ENCODE data around the gene MYPN. TPM values are rescaled to one million over a fixed set of nuclear protein-coding genes. Genes with fewer than 3 reads are reported as not detected.

MYPN gene
- total RNA-seq, 1 experiment from 2014 or later = not detected

DNA sequence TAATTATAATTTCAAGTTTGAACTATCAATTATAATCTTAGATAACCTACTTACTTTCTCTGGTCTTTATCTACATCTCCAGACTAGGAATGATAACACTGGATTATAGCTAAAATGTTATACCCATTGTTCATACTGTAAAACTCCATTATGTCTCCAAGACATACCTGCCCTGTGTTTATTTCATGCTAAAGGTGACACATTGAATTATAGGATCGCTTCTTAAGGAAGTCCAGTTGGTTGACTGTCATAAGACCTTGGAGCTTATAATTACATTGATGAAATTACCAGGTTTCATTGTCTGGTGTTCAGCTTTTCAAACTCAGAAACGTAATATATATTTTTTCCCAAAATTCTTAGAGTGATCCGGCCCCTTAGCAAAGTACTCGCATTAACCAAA, 18.7 kb upstream of the MYPN start:
- Histone ChIP-seq H4K91ac (ENCODE audit: insufficient read length, low read depth, low read length) (no peak overlapping the region), H3K4ac (ENCODE audit: low read depth, low read length) (no peak overlapping the region), H4K8ac (replicated peaks; ENCODE audit: insufficient read length, low read depth, low read length) (no peak overlapping the region), H3K27ac (ENCODE audit: insufficient read length, low read depth, low read length) (no peak overlapping the region), H3K79me2 (ENCODE audit: insufficient read depth, low read length) (no peaks in the 10 kb centered on the region), H3K56ac (ENCODE audit: insufficient read length, low read depth, low read length) (no peak overlapping the region), H4K5ac (ENCODE audit: insufficient read length, low read depth, low read length) (no peak overlapping the region), H2AFZ (ENCODE audit: low read length) (no peak overlapping the region), H3K27me3 (ENCODE audit: insufficient read depth, low read length) (no peaks in the 10 kb centered on the region), H2BK12ac (ENCODE audit: insufficient read length, low read depth, low read length) (no peak overlapping the region), H3K4me2 (ENCODE audit: insufficient read depth, insufficient read length, low read length) (no peak overlapping the region), H2AK5ac (ENCODE audit: insufficient read length, low read length) (no peak overlapping the region), H3K9me3 (ENCODE audit: control insufficient read depth, low read depth, low read length) (no peaks in the 10 kb centered on the region), H2BK120ac (ENCODE audit: low read depth, low read length, poor library complexity, severe bottlenecking) (no peak overlapping the region), H3K23ac (ENCODE audit: insufficient read length, low read depth, low read length) (no peak overlapping the region), H3K79me1 (ENCODE audit: insufficient read depth, low read depth, low read length, poor library complexity, severe bottlenecking) (no peaks in the 10 kb centered on the region), H3K9ac (ENCODE audit: extremely low read depth, insufficient read length, low read length) (no peak overlapping the region), H3T11ph (ENCODE audit: low read length) (no peak overlapping the region), H2BK20ac (ENCODE audit: low read depth, low read length, poor library complexity, severe bottlenecking) (no peak overlapping the region), H3K18ac (ENCODE audit: insufficient read length, low read depth, low read length) (no peak overlapping the region), H2BK5ac (ENCODE audit: insufficient read length, low read length) (no peak overlapping the region), H4K20me1 (ENCODE audit: control insufficient read depth, insufficient read depth, insufficient read length) (no peaks in the 10 kb centered on the region), H3K14ac (ENCODE audit: insufficient read depth, low read length) (no peak overlapping the region), H3K23me2 (ENCODE audit: insufficient read length, low read depth, low read length, poor library complexity, severe bottlenecking) (no peaks in the 10 kb centered on the region), H3K4me1 (ENCODE audit: insufficient read depth, low read length) (peaks cover 3% of the 10 kb centered on the region; the same call in 1 of the 2 replicates), H2BK15ac (ENCODE audit: low read depth, low read length) (no peak overlapping the region)
- H3K4me1 Mint-ChIP-seq = peaks cover 16 to 19% of the 10 kb centered on the region in 2 experiments
- H3K27ac Mint-ChIP-seq = no peak overlapping the region
- TF ChIP-seq, protein P1, sequence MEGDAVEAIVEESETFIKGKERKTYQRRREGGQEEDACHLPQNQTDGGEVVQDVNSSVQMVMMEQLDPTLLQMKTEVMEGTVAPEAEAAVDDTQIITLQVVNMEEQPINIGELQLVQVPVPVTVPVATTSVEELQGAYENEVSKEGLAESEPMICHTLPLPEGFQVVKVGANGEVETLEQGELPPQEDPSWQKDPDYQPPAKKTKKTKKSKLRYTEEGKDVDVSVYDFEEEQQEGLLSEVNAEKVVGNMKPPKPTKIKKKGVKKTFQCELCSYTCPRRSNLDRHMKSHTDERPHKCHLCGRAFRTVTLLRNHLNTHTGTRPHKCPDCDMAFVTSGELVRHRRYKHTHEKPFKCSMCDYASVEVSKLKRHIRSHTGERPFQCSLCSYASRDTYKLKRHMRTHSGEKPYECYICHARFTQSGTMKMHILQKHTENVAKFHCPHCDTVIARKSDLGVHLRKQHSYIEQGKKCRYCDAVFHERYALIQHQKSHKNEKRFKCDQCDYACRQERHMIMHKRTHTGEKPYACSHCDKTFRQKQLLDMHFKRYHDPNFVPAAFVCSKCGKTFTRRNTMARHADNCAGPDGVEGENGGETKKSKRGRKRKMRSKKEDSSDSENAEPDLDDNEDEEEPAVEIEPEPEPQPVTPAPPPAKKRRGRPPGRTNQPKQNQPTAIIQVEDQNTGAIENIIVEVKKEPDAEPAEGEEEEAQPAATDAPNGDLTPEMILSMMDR (conservative IDR thresholded peaks at IDR 0.05) = no peak
- WGBS (ENCODE audit: extremely low coverage, insufficient read length, low lambda C conversion rate) = no CpG with 5 or more reads among the region's 4 CpGs
- H3K36me3 Mint-ChIP-seq (ENCODE audit: insufficient read depth in 1 of 3, low read depth in 3 of 3) = peaks cover 0 to 4% (median 0%) of the 10 kb centered on the region in 3 experiments; a peak in 1 of 7 replicates
- H3K27me3 Mint-ChIP-seq (ENCODE audit: low read depth) = no peaks in the 10 kb centered on the region
- DNase-seq = no peak
- no peaks in the 10 kb centered on the region for H3K9me3 Mint-ChIP-seq
- H3K4me3 Mint-ChIP-seq = no peak overlapping the region

Measured in H9 (cell line).